GM23338 (cell line): ENCODE results near the gene PITX1. TPM values are rescaled to one million over a fixed set of nuclear protein-coding genes. Genes with fewer than 3 reads are reported as not detected.

Source experiments
- ATAC-seq: fragments of 200-7000 bp; cut with Tn5 transposase; 3 replicates; pipeline ENCODE4 v1.9.1; 2020
- DNase-seq: peaks from one replicate; pipeline ENCODE4 v3.0.0-alpha.2; 2015; ENCODE audit warnings: low spot score
- H2AFZ ChIP-seq: fragments of 200-600 bp; sonication (generic); 2 replicates; pipeline ENCODE4 v1.8.0; 2016; ENCODE audit warnings: antibody characterized with exemption, mild to moderate bottlenecking, moderate library complexity
- H3F3A ChIP-seq: fragments of 200-600 bp; sonication (generic); replicated peaks from 2 replicates; pipeline ENCODE4 v1.8.0; 2017; ENCODE audit warnings: antibody characterized with exemption, mixed run types, low read depth
- H3K27ac ChIP-seq: fragments of 200-600 bp; sonication (generic); 2 replicates; pipeline ENCODE4 v1.6.1; 2016; ENCODE audit warnings: low read depth
- H3K27me3 ChIP-seq: fragments of 200-600 bp; sonication (generic); 2 replicates; pipeline ENCODE4 v1.8.0; 2016; ENCODE audit warnings: mild to moderate bottlenecking, mixed run types, moderate library complexity; ENCODE audit not compliant: insufficient read depth
- H3K36me3 ChIP-seq: fragments of 200-600 bp; sonication (generic); 2 replicates; pipeline ENCODE4 v1.8.0; 2016; ENCODE audit warnings: mild to moderate bottlenecking; ENCODE audit not compliant: insufficient read depth
- H3K4me1 ChIP-seq: fragments of 200-600 bp; sonication (generic); 2 replicates; pipeline ENCODE4 v1.8.0; 2016; ENCODE audit warnings: mild to moderate bottlenecking, moderate library complexity; ENCODE audit not compliant: insufficient read depth
- H3K4me2 ChIP-seq: fragments of 200-600 bp; sonication (generic); 2 replicates; pipeline ENCODE4 v1.7.1; 2017; ENCODE audit warnings: mixed run types
- H3K4me3 ChIP-seq: fragments of 200-600 bp; sonication (generic); 2 replicates; pipeline ENCODE4 v1.6.1; 2016; ENCODE audit warnings: mixed run types
- H3K79me2 ChIP-seq: fragments of 200-600 bp; sonication (generic); replicated peaks from 2 replicates; pipeline ENCODE4 v1.8.0; 2017; ENCODE audit warnings: mild to moderate bottlenecking; ENCODE audit not compliant: insufficient read depth
- H3K9me2 ChIP-seq: fragments of 200-600 bp; sonication (generic); 2 replicates; pipeline ENCODE4 v1.8.0; 2017; ENCODE audit not compliant: insufficient read depth
- H4K20me1 ChIP-seq: fragments of 200-600 bp; sonication (generic); replicated peaks from 2 replicates; pipeline ENCODE4 v1.8.0; 2017; ENCODE audit warnings: mild to moderate bottlenecking; ENCODE audit not compliant: insufficient read depth
- H3K27ac Mint-ChIP-seq: 2 replicates; pipeline ENCODE4 v1.8.0; 2020; ENCODE audit warnings: inconsistent platforms, mild to moderate bottlenecking, moderate library complexity, mixed read lengths
- H3K27me3 Mint-ChIP-seq: 3 replicates; pipeline ENCODE4 v1.8.0; 2022; ENCODE audit warnings: low read depth, mild to moderate bottlenecking, moderate library complexity, mixed read lengths, inconsistent platforms; ENCODE audit not compliant: insufficient read depth, poor library complexity
- H3K36me3 Mint-ChIP-seq: 3 replicates; pipeline ENCODE4 v1.8.0; 2021; ENCODE audit warnings: low read depth, mild to moderate bottlenecking, inconsistent platforms, moderate library complexity, mixed read lengths
- H3K4me1 Mint-ChIP-seq: 3 replicates; pipeline ENCODE4 v1.8.0; 2020; ENCODE audit warnings: mild to moderate bottlenecking, inconsistent platforms, mixed read lengths
- H3K4me3 Mint-ChIP-seq: 3 replicates; pipeline ENCODE4 v1.8.0; 2021; ENCODE audit warnings: moderate library complexity, mild to moderate bottlenecking, inconsistent platforms, mixed read lengths
- H3K9me3 Mint-ChIP-seq: 3 replicates; pipeline ENCODE4 v1.8.0; 2020; ENCODE audit warnings: moderate library complexity, mild to moderate bottlenecking, inconsistent platforms, mixed read lengths
- CREB1 ChIP-seq: fragments of 250-450 bp; sonication (Bioruptor Pico); IDR thresholded peaks from 2 replicates; pipeline ENCODE4 v1.5.0; 2020; ENCODE audit warnings: low read depth, mild to moderate bottlenecking, moderate library complexity
- CTCF ChIP-seq, 2 experiments: fragments of 200-600 bp in 1 of 2; sonication (generic) in 1 of 2; conservative IDR thresholded peaks; 2 replicates each; pipeline versions ENCODE4 v1.5.1 to v1.6.1; 2016 to 2017; ENCODE audit warnings: antibody characterized with exemption in 2 of 2, low read depth in 2 of 2, mild to moderate bottlenecking in 2 of 2, moderate library complexity in 1 of 2
- EZH2 ChIP-seq: fragments of 200-600 bp; sonication (generic); IDR thresholded peaks from one replicate; pipeline ENCODE4 v1.8.0; 2017; ENCODE audit warnings: antibody characterized with exemption, mild to moderate bottlenecking, low read depth; ENCODE audit not compliant: unreplicated experiment
- EZH2phosphoT487 ChIP-seq: fragments of 200-600 bp; sonication (generic); IDR thresholded peaks from one replicate; pipeline ENCODE4 v1.8.1; 2018; ENCODE audit warnings: antibody characterized with exemption; ENCODE audit not compliant: unreplicated experiment
- JUNB ChIP-seq: IDR thresholded peaks from one replicate; pipeline ENCODE4 v1.6.1; 2016; ENCODE audit warnings: antibody characterized with exemption; ENCODE audit not compliant: unreplicated experiment
- POLR2AphosphoS5 ChIP-seq: IDR thresholded peaks from 2 replicates; pipeline ENCODE4 v1.6.1; 2016; ENCODE audit warnings: antibody characterized with exemption, low read depth
- REST ChIP-seq: IDR thresholded peaks from one replicate; pipeline ENCODE4 v1.6.1; 2018; ENCODE audit warnings: antibody characterized with exemption; ENCODE audit not compliant: unreplicated experiment
- STAT1 ChIP-seq: IDR thresholded peaks from one replicate; pipeline ENCODE4 v1.6.1; 2016; ENCODE audit warnings: antibody characterized with exemption; ENCODE audit not compliant: unreplicated experiment
- ZNF114 ChIP-seq: fragments of 250-450 bp; sonication (Bioruptor Pico); IDR thresholded peaks from 2 replicates; pipeline ENCODE4 v1.5.0; 2020; ENCODE audit warnings: mild to moderate bottlenecking, moderate library complexity
- ZNF331 ChIP-seq: fragments of 250-450 bp; sonication (Bioruptor Pico); IDR thresholded peaks from 2 replicates; pipeline ENCODE4 v1.5.0; 2020; ENCODE audit warnings: low read depth, mild to moderate bottlenecking, moderate library complexity
- polyA plus RNA-seq: library from polyadenylated mRNA; unstranded; fragments of >200 nt; fragmentation: Nextera tagmentation; extraction: Ambion mirVana; gene quantifications from 2 replicates; pipeline ENCODE4 v1.2.1, GENCODE V29; 2016
- total RNA-seq: library from RNA; depleted of rRNA; stranded (reverse); fragments of >200 nt; shearing (Covaris generic); gene quantifications from 2 replicates; pipeline ENCODE4 v1.2.3, GENCODE V29; 2014

Gene PITX1
- total and polyA plus RNA-seq, 2 experiments from 2014 or later, result not detected

GRCh38 chr5:135042595-135042994 is 8.6 kb upstream of the PITX1 start:
- no peaks in the 10 kb centered on the region for H3K36me3 Mint-ChIP-seq
- Histone ChIP-seq H2AFZ (no peak overlapping the region), H3K4me3 (no peak overlapping the region), H3K4me1 (no peaks in the 10 kb centered on the region; the same call in 1 of the 2 replicates), H4K20me1 (peaks cover 23% of the 10 kb centered on the region), H3F3A (peaks cover 8% of the 10 kb centered on the region; the same call in 1 of the 2 replicates), H3K27me3 (peaks cover 98% of the 10 kb centered on the region), H3K79me2 (no peaks in the 10 kb centered on the region), H3K27ac (no peak overlapping the region), H3K36me3 (no peaks in the 10 kb centered on the region), H3K4me2 (no peak overlapping the region), H3K9me2 (no peaks in the 10 kb centered on the region)
- TF ChIP-seq ZNF331 (CRISPR knock-in tag) (no peak), EZH2phosphoT487 (no peak), POLR2AphosphoS5 (no peak), STAT1 (no peak), ZNF114 (CRISPR knock-in tag) (no peak), REST (no peak), EZH2 (no peak), CTCF (conservative IDR thresholded peaks at IDR 0.05; ENCODE audit: low read depth in 2 of 2) (no peak), JUNB (no peak)
- DNase-seq, result peak; percentile 37
- H3K4me3 Mint-ChIP-seq, result no peak overlapping the region
- H3K27ac Mint-ChIP-seq, result no peak overlapping the region
- peaks cover 84% of the 10 kb centered on the region for H3K27me3 Mint-ChIP-seq
- peaks cover 5% of the 10 kb centered on the region; the same call in 1 of the 3 replicates for H3K9me3 Mint-ChIP-seq
- ATAC-seq, result peak; percentile 2; the same call in 1 of the 3 replicates
- H3K4me1 Mint-ChIP-seq, result peaks cover 7% of the 10 kb centered on the region

DNA sequence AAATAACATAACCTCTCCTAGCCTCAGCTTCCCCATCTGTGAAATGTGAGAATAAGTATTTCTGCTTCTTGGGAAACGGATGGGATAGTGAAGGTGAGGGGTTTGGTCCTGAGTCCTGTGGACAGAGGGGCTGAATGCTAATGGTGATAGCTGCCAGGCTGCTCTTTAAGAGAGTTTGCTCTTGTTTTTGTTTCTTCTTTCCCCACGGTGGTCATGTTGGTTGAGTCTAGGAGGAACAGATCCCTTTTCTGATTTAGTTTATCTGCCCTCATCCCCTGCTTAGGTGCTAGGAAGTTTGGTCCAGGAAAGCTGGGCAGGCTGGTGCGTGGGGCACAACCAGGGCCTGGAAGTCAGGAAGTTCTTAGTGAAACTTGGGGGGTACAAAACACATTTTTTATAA is 7.7 kb upstream of the PITX1 start:
- Mint-ChIP-seq H3K27me3 (peaks cover 86% of the 10 kb centered on the region), H3K36me3 (no peaks in the 10 kb centered on the region), H3K4me1 (peaks cover 7% of the 10 kb centered on the region), H3K4me3 (peak overlapping the region; percentile 68; the same call in 2 of the 3 replicates), H3K27ac (no peak overlapping the region), H3K9me3 (peaks cover 7% of the 10 kb centered on the region; the same call in 2 of the 3 replicates)
- H3K4me3 ChIP-seq, result no peak overlapping the region
- DNase-seq (no peak), ATAC-seq (no peak)
- H4K20me1 ChIP-seq, result peaks cover 23% of the 10 kb centered on the region
- no peaks in the 10 kb centered on the region for H3K9me2 ChIP-seq
- H3K36me3 ChIP-seq, result no peaks in the 10 kb centered on the region
- H3K79me2 ChIP-seq, result no peaks in the 10 kb centered on the region
- no peak overlapping the region for H2AFZ ChIP-seq
- no peaks in the 10 kb centered on the region; the same call in 1 of the 2 replicates for H3K4me1 ChIP-seq
- H3K4me2 ChIP-seq, result no peak overlapping the region
- H3K27ac ChIP-seq, result no peak overlapping the region
- peaks cover 8% of the 10 kb centered on the region; the same call in 1 of the 2 replicates for H3F3A ChIP-seq
- H3K27me3 ChIP-seq, result peaks cover 100% of the 10 kb centered on the region
- TF ChIP-seq CREB1 (no peak), CTCF (conservative IDR thresholded peaks at IDR 0.05; ENCODE audit: low read depth in 2 of 2) (no peak), EZH2phosphoT487 (no peak), EZH2 (no peak)
